ENCODE data around the gene SART3.

The SART3 gene

GRCh38 chr12:108602209-108602705 lies 41.3 kb upstream of the SART3 start:
- in situ Hi-C loops (cut with MboI; ENCODE audit: low sequenced_read_pairs, unreplicated experiment), result no loop called here
- DNase-seq (ENCODE audit: low spot score), result no peak
- TF ChIP-seq CTCF (IDR thresholded peaks at IDR 0.05; ENCODE audit: borderline replicate concordance, control extremely low read depth, extremely low read depth, insufficient read depth, missing control alignments), result no peak

GRCh38 chr12:108600702-108601007 lies 39.7 kb upstream of the SART3 start:
- in situ Hi-C loops (cut with MboI; ENCODE audit: low sequenced_read_pairs, unreplicated experiment), result no loop called here
- no peak for TF ChIP-seq CTCF (IDR thresholded peaks at IDR 0.05; ENCODE audit: borderline replicate concordance, control extremely low read depth, extremely low read depth, insufficient read depth, missing control alignments)
- no peak for DNase-seq (ENCODE audit: low spot score)

- in situ Hi-C loops (cut with MboI; ENCODE audit: low sequenced_read_pairs, unreplicated experiment), result no loop called here
- TF ChIP-seq CTCF (IDR thresholded peaks at IDR 0.05; ENCODE audit: borderline replicate concordance, control extremely low read depth, extremely low read depth, insufficient read depth, missing control alignments), result no peak
These were observed 39.2 kb upstream of the SART3 start for GRCh38 chr12:108599948-108600701.

GRCh38 chr12:108599541-108599940 lies 38.6 kb upstream of the SART3 start:
- no peak for TF ChIP-seq CTCF (IDR thresholded peaks at IDR 0.05; ENCODE audit: borderline replicate concordance, control extremely low read depth, extremely low read depth, insufficient read depth, missing control alignments)
- in situ Hi-C loops (cut with MboI; ENCODE audit: low sequenced_read_pairs, unreplicated experiment), result no loop called here
- no peak for DNase-seq (ENCODE audit: low spot score)

More at GRCh38 chr12:108599948-108600701, 39.2 kb upstream of the SART3 start:
- no peak for DNase-seq (ENCODE audit: low spot score)

- DNase-seq (ENCODE audit: low spot score), result no peak
- TF ChIP-seq CTCF (IDR thresholded peaks at IDR 0.05; ENCODE audit: borderline replicate concordance, control extremely low read depth, extremely low read depth, insufficient read depth, missing control alignments), result no peak
- in situ Hi-C loops (cut with MboI; ENCODE audit: low sequenced_read_pairs, unreplicated experiment), result no loop called here
These were observed 37.7 kb upstream of the SART3 start for GRCh38 chr12:108598553-108599250.

- DNase-seq (ENCODE audit: low spot score), result no peak
- in situ Hi-C loops (cut with MboI; ENCODE audit: low sequenced_read_pairs, unreplicated experiment), result no loop called here
- no peak for TF ChIP-seq CTCF (IDR thresholded peaks at IDR 0.05; ENCODE audit: borderline replicate concordance, control extremely low read depth, extremely low read depth, insufficient read depth, missing control alignments)
These were observed 36.8 kb upstream of the SART3 start, which contains the start of gene TMEM119 for GRCh38 chr12:108597559-108598471. Gene TMEM119 (minus strand): TSS chr12:108598084. CDS start chr12:108592383, 5,701 bp downstream.
